Activated naive CD4-positive, alpha-beta T cell (primary cell): ENCODE measurements around the gene AGMAT.
"Not testable (repeated sequence)": the region's sequence is repeated elsewhere in the genome, so short reads cannot be mapped to it uniquely, and the experiment has no call there.

Experiments
- DNase-seq, 4 experiments: peaks; one replicate each; lab custom pipeline; 2025; lab: John Stamatoyannopoulos, UW

AGMAT gene

GRCh38 chr1:15610167-15610566 lies 25.3 kb upstream of the AGMAT start:
- DNase-seq: no peak

DNA sequence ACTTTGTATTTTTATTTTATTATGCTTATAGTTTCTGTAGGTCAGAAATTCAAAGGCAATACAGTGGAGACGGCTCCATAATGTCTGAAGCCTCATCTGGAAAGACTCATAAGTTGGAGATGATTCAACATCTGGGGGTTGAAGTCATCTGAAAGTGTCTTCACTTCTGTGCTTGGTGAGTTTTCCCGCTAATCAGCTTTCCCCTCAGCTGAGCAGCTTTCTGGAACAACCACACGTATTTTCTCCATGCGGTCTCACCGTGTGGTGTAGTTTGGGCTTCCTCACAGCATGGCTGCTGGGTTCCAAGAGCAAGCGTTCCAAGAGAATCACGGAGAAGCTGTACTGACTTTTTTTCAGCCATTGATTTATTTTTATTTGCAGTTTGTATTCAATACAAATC lies 24.8 kb upstream of the AGMAT start:
- no peak for DNase-seq

- DNase-seq: no peak
Measured at GRCh38 chr1:15605398-15606383, 20.8 kb upstream of the AGMAT start.

GRCh38 chr1:15604400-15604799 lies 19.5 kb upstream of the AGMAT start:
- not testable (repeated sequence) for DNase-seq

- not testable (repeated sequence) for DNase-seq
Measured at GRCh38 chr1:15603966-15604282, 19.1 kb upstream of the AGMAT start.

GRCh38 chr1:15603050-15603965 lies 18.5 kb upstream of the AGMAT start:
- DNase-seq: peak; percentile 65 to 88 (median 74)

- DNase-seq: no peak
Measured at GRCh38 chr1:15598436-15598835, 13.6 kb upstream of the AGMAT start.

DNA sequence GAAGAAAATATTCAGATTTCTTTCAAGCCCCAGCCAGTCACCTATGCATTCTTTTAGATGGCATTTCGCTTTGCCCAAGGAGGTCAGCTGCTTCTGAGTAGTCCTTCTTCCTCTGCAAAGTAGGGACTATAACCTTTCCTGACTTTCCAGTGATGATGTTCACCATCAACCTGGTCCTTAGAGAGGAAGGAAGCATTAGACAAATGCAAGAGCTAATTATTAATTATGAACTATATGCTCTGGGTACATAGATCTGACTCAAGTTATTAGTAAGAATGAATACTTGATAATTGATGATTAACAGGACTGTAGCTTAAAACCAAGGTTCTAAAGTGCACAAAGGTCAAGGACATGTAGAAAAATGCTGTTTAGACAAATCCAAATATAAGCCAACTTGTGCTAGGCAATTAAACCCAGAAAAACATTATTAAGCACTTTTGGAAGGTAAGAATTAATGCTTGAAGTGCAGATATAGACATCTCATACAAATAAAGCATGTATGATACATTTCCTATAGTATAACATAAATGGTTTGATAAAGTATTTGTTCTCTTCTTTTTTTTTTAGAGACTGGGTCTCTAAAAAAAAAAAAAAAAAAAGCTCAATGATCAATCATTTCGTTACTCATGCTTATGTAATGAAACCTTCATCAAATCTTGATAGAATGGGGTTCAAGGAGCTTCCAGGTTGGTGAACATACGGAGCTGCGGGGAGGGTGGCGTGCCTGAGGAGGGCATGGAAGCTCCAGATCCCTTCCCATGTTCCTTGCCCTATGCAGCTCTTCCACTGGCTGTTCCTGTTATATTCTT lies 11.2 kb upstream of the AGMAT start:
- no peak for DNase-seq

DNA sequence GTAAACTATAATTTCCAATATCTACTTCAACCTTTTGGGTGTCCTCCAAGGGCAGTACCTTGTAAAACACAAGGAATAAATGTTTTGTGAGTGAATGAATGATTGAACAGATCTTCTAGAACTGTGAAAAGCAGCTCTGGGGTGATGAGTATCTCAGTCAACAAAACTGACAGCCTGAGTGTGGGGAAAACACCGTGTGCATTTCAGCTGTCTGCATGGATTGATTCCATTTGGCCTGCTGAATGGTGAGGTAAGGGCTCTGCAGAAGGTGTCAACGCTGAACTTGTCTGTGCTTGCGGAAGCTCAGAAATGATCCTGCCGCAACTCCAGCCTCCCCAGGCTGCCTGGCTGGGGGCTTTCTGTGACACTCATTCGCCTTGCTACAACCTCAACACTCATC lies 7.4 kb upstream of the AGMAT start:
- DNase-seq: no peak

DNA sequence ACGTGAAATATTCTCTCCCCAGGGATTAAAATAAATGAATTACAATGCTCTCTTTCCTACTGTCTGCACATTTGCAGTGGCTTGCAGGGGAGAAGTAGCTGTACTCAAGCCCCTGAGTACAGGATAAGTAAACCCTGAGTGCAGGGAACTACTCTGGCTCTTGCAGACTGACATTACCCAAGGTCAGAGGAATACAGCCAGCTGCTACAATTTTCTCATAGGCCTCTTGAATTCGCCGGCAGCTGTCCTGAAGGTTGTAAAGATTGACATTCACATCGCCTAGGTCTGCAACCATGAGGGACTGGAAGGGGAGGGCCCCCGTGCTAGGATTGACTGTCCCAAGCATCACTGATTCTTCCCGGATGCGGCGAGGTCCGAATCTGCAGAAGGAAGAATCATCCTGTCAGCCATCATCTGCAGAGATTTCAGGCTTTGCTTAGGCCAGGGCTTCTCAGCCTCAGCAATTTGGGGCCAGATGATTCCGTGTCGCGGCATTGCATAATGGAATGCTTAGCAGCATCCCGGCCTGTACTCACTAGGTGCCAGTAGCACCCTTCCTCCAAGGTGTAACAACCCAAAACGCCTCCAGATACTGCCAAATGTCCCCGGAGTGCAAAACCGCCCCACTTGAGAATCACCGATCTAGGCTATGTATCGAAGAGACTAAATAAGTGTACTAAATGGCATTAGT lies 1.7 kb downstream of the AGMAT start:
- DNase-seq: no peak

DNA sequence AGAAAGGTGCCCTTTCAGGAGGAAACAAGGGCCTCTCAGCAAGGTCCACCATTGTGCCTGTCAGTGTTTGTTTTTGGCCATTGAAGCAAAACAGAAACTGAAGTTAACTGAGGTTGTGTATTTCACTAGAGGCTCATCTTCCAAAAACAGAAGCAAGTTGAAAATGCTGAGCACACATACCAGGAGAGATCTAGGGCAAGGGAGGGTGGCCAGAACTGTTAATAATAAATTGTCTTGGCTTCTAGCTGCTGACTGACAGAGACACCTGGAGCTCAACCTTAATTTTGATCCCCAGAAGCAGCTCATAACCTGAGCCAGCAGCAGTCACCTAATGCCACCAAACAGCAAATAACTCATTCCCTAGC lies 5.2 kb downstream of the AGMAT start:
- no peak for DNase-seq

GRCh38 chr1:15578921-15579682 lies 5.7 kb downstream of the AGMAT start:
- peak in 2 of 4 experiments; percentile 39 for DNase-seq

DNA sequence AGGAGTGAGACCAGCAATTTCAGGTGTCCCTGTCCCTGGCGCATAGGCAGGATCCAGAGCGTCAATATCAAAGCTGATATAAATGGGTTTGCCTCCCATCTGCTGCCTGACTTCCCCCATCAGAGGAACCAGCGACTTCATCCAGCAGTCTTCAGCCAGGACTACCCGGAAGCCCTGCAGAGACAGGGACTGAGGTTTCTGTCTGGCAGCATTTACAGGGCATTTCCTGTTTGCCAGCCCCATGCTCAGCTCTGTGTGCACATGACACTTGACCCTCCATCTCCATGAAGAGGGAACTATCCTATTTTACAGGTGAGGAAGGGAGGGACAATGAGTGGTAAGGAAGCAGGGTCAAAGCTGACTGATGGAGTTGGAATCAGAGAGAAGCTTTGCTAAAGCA lies 7.2 kb downstream of the AGMAT start:
- no peak for DNase-seq

- DNase-seq: no peak
Measured at GRCh38 chr1:15575549-15576150, 9.2 kb downstream of the AGMAT start.

DNA sequence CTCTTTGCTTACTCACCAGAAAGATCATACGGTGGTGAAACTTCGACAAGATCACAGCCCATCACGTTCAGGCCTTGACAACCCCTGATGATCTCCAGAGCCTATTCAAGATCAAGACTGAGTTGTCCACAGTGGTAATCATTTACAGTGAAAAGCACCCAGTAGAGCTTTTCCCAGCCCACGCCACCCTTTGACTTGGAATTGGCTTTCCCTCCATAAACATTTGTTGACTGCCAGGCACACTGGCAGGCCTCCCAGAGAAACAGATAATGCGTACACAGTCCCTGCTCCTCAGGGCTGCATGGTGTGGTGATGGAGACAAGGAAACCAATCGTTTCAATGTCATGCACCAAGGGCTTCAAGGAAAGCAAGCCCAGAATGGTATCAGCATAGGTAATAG lies 10.1 kb downstream of the AGMAT start:
- DNase-seq: no peak

GRCh38 chr1:15573477-15573876 lies 11.4 kb downstream of the AGMAT start:
- DNase-seq: no peak

DNA sequence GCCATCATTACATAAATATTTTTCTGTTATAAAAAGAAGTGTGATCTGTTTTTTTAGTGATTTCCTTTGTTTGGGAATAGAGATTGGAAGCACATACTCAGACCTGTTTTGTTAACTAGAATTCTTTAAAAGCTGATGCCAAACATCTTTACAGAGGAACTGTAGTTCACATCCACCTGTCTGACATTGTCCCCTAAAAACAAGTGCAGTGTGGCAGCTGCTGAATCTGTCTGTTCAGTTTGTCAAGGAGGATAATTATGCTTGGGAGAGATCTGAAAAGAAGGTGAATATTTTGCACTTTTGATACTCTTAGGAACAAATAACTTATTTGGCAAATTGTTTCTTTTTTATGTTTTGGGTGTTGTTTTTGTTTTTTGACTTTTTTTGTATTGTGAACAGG lies 13.6 kb downstream of the AGMAT start:
- DNase-seq: no peak

DNA sequence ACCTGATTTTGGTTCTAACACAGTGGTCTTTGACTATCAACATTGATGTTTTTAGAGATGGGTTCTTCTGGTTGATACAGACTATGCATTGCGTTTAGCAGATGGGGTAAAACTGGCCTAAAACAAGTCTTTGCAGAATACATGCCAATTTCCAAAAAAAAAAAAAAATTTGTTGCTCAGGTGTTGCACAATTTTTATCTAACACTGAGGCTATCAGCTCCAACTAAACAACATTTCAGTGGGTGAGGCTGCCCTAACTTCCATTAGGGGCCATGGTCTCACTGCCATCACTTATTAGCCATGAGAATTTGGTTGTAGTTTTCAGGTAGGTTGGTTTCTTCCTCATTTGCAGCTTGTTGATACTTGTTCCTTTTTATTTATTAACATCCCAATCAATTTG lies 14.0 kb downstream of the AGMAT start:
- DNase-seq: no peak

- DNase-seq: no peak
Measured at GRCh38 chr1:15568387-15569073, 16.3 kb downstream of the AGMAT start.
